ENCODE results near the gene KCNAB2.

- TF ChIP-seq TAF1 (IDR thresholded peaks at IDR 0.05; ENCODE audit: borderline replicate concordance, insufficient read depth, low read length) (no peak), POLR2AphosphoS5 (IDR thresholded peaks at IDR 0.05; ENCODE audit: low read depth, low read length) (no peak), REST (IDR thresholded peaks at IDR 0.05; ENCODE audit: insufficient read depth in 1 of 2, low read depth in 2 of 2, low read length in 2 of 2) (no peak), SIN3A (IDR thresholded peaks at IDR 0.05; ENCODE audit: borderline replicate concordance, insufficient read depth, low read length) (no peak), FOXP2 (optimal IDR thresholded peaks at IDR 0.05; ENCODE audit: borderline replicate concordance, extremely low read depth, extremely low read length, insufficient read depth) (no peak)
These were observed 71.9 kb downstream of the KCNAB2 start for GRCh38 chr1:6117624-6118023.

Data from PFSK-1 (cell line).